Muscle layer of colon (tissue), 2 donors: ENCODE measurements around the gene DHRS4L2.
"Not testable (repeated sequence)": the region's sequence is repeated elsewhere in the genome, so short reads cannot be mapped to it uniquely, and the experiment has no call there.

Experiments used
- H3K27ac ChIP-seq: one replicate; pipeline ENCODE4 v1.7.0; 2013; ENCODE audit warnings: low read depth, mild to moderate bottlenecking, low read length, moderate library complexity
- H3K27me3 ChIP-seq, 2 donors: one replicate each; pipeline ENCODE4 v1.7.0; 2013; ENCODE audit warnings: low read length in 2 of 2, mild to moderate bottlenecking in 2 of 2; ENCODE audit not compliant: insufficient read depth in 2 of 2, control insufficient read depth in 1 of 2
- H3K36me3 ChIP-seq: one replicate; pipeline ENCODE4 v1.7.0; 2013; ENCODE audit warnings: mild to moderate bottlenecking, low read length; ENCODE audit not compliant: insufficient read depth
- H3K4me1 ChIP-seq: one replicate; pipeline ENCODE4 v1.7.0; 2013; ENCODE audit warnings: mild to moderate bottlenecking, low read length; ENCODE audit not compliant: insufficient read depth
- H3K4me3 ChIP-seq, 2 donors: one replicate each; pipeline ENCODE4 v1.7.0; 2013; ENCODE audit warnings: low read length in 2 of 2, low read depth in 1 of 2, mild to moderate bottlenecking in 1 of 2, moderate library complexity in 1 of 2
- H3K9ac ChIP-seq: one replicate; pipeline ENCODE4 v1.7.0; 2013; ENCODE audit warnings: low read length
- H3K9me3 ChIP-seq: one replicate; pipeline ENCODE4 v1.7.0; 2013; ENCODE audit warnings: mild to moderate bottlenecking, low read length
- donor health status: abdominal sarcoma.
- donor health status: Adenocarcinoma of cecum.

Gene DHRS4L2

GRCh38 chr14:23981951-23982813 is 6.5 kb upstream of the DHRS4L2 start:
- not testable (repeated sequence) for H3K4me1 ChIP-seq, H3K4me3 ChIP-seq, H3K9ac ChIP-seq, H3K9me3 ChIP-seq, H3K27ac ChIP-seq, H3K27me3 ChIP-seq, H3K36me3 ChIP-seq

- no peaks in the 10 kb centered on the region for H3K4me1 ChIP-seq
- no peak overlapping the region for H3K27ac ChIP-seq
- H3K36me3 ChIP-seq: no peaks in the 10 kb centered on the region
- no peaks in the 10 kb centered on the region for H3K9me3 ChIP-seq
- H3K4me3 ChIP-seq: no peak overlapping the region
- H3K9ac ChIP-seq: no peak overlapping the region
- H3K27me3 ChIP-seq: no peaks in the 10 kb centered on the region
These were observed 3.7 kb upstream of the DHRS4L2 start for GRCh38 chr14:23984891-23985602.

- not testable (repeated sequence) for H3K36me3 ChIP-seq, H3K9ac ChIP-seq, H3K9me3 ChIP-seq, H3K27ac ChIP-seq, H3K27me3 ChIP-seq, H3K4me1 ChIP-seq
- peak overlapping the region; percentile 15 to 61 for H3K4me3 ChIP-seq
These were observed 514 bp upstream of the DHRS4L2 start for GRCh38 chr14:23988223-23988606.

- not testable (repeated sequence) for H3K4me1 ChIP-seq, H3K36me3 ChIP-seq, H3K9ac ChIP-seq, H3K4me3 ChIP-seq, H3K27ac ChIP-seq, H3K9me3 ChIP-seq, H3K27me3 ChIP-seq
These were observed 1.2 kb downstream of the DHRS4L2 start for GRCh38 chr14:23989734-23990445.

GRCh38 chr14:23990961-23991360 is 2.2 kb downstream of the DHRS4L2 start:
- not testable (repeated sequence) for H3K27me3 ChIP-seq, H3K36me3 ChIP-seq, H3K4me1 ChIP-seq, H3K4me3 ChIP-seq, H3K9ac ChIP-seq, H3K27ac ChIP-seq, H3K9me3 ChIP-seq

- H3K27me3 ChIP-seq, H3K36me3 ChIP-seq, H3K9me3 ChIP-seq, H3K9ac ChIP-seq, H3K4me3 ChIP-seq, H3K27ac ChIP-seq, H3K4me1 ChIP-seq: not testable (repeated sequence)
These were observed 4.3 kb downstream of the DHRS4L2 start for GRCh38 chr14:23993042-23993441.

GRCh38 chr14:23996009-23996408 is 7.3 kb downstream of the DHRS4L2 start:
- H3K36me3 ChIP-seq, H3K27ac ChIP-seq, H3K4me3 ChIP-seq, H3K4me1 ChIP-seq, H3K9ac ChIP-seq, H3K27me3 ChIP-seq, H3K9me3 ChIP-seq: not testable (repeated sequence)

GRCh38 chr14:23996825-23997224 is 8.1 kb downstream of the DHRS4L2 start:
- H3K27ac ChIP-seq, H3K27me3 ChIP-seq, H3K4me1 ChIP-seq, H3K4me3 ChIP-seq, H3K9me3 ChIP-seq, H3K9ac ChIP-seq, H3K36me3 ChIP-seq: not testable (repeated sequence)

GRCh38 chr14:23999640-24000039 is 10.9 kb downstream of the DHRS4L2 start:
- H3K4me3 ChIP-seq, H3K9me3 ChIP-seq, H3K36me3 ChIP-seq, H3K27me3 ChIP-seq, H3K9ac ChIP-seq, H3K4me1 ChIP-seq, H3K27ac ChIP-seq: not testable (repeated sequence)

- H3K9me3 ChIP-seq, H3K27ac ChIP-seq, H3K27me3 ChIP-seq, H3K9ac ChIP-seq, H3K4me1 ChIP-seq, H3K36me3 ChIP-seq, H3K4me3 ChIP-seq: not testable (repeated sequence)
These were observed 12.3 kb downstream of the DHRS4L2 start for GRCh38 chr14:24001078-24001477.

- H3K4me3 ChIP-seq, H3K9me3 ChIP-seq, H3K27ac ChIP-seq, H3K9ac ChIP-seq, H3K36me3 ChIP-seq, H3K4me1 ChIP-seq, H3K27me3 ChIP-seq: not testable (repeated sequence)
These were observed 12.9 kb downstream of the DHRS4L2 start for GRCh38 chr14:24001679-24002078.
